Left ventricle myocardium inferior (tissue), 1 donor: ENCODE results near the gene ZNF784. TPM values are rescaled to one million over a fixed set of nuclear protein-coding genes. Genes with fewer than 3 reads are reported as not detected.

Experiments used
- DNase-seq: peaks from one replicate; pipeline ENCODE4 v3.0.0-alpha.2; 2020
- H3K27ac ChIP-seq: fragments of 200-600 bp; replicated peaks from 2 replicates; pipeline ENCODE4 v1.8.0; 2021
- H3K27me3 ChIP-seq: fragments of 200-600 bp; 2 replicates; pipeline ENCODE4 v1.8.0; 2021; ENCODE audit warnings: low read depth
- H3K36me3 ChIP-seq: fragments of 200-600 bp; 2 replicates; pipeline ENCODE4 v1.8.0; 2021
- H3K4me1 ChIP-seq: fragments of 200-600 bp; 2 replicates; pipeline ENCODE4 v1.8.0; 2021
- H3K4me3 ChIP-seq: fragments of 200-600 bp; 2 replicates; pipeline ENCODE4 v1.8.0; 2021; ENCODE audit warnings: mild to moderate bottlenecking, moderate library complexity
- H3K9me3 ChIP-seq: fragments of 200-600 bp; replicated peaks from 2 replicates; pipeline ENCODE4 v1.8.0; 2021
- CTCF ChIP-seq: fragments of 200-600 bp; IDR thresholded peaks from 2 replicates; pipeline ENCODE4 v1.8.0; 2021; ENCODE audit warnings: antibody characterized with exemption, mild to moderate bottlenecking, borderline replicate concordance
- intact Hi-C: fragments of 100-400 bp; cut with micrococcal nuclease; formaldehyde crosslinking; loops from one replicate; pipeline ENCODE4 v1.11.0; 2022
- total RNA-seq: library from RNA; stranded (reverse); fragmentation: NEBNext Ultra II Directional; extraction: Animal tissue kit (Norgen Biotek cat#: 25700); gene quantifications from one replicate; pipeline ENCODE4 v1.2.1, GENCODE V29; 2021
- donor health status: DM: no; HTN: yes; CAD: no; lungs with severe emphysema.

The ZNF784 gene
- total RNA-seq, 1 donor from 2014 or later, result 13.2 TPM

- DNase-seq, result no peak
- peaks cover 47% of the 10 kb centered on the region for H3K36me3 ChIP-seq
These were observed 31.1 kb downstream of the ZNF784 start for GRCh38 chr19:55593096-55593772.

GRCh38 chr19:55592391-55593090 lies 31.8 kb downstream of the ZNF784 start:
- H3K4me1 ChIP-seq, result peaks cover 10% of the 10 kb centered on the region
- peaks cover 47% of the 10 kb centered on the region for H3K36me3 ChIP-seq
- DNase-seq, result no peak
- no peak for TF ChIP-seq CTCF
- H3K4me3 ChIP-seq, result no peak overlapping the region
- H3K27ac ChIP-seq, result no peak overlapping the region
- H3K27me3 ChIP-seq, result no peaks in the 10 kb centered on the region
- no peaks in the 10 kb centered on the region for H3K9me3 ChIP-seq
- intact Hi-C loops, result no loop called here

More at GRCh38 chr19:55593096-55593772, 31.1 kb downstream of the ZNF784 start:
- peaks cover 7% of the 10 kb centered on the region for H3K4me1 ChIP-seq
- intact Hi-C loops, result no loop called here
- no peaks in the 10 kb centered on the region for H3K9me3 ChIP-seq
- TF ChIP-seq CTCF, result no peak
- H3K4me3 ChIP-seq, result no peak overlapping the region
- no peak overlapping the region for H3K27ac ChIP-seq
- H3K27me3 ChIP-seq, result no peaks in the 10 kb centered on the region

- H3K27ac ChIP-seq, result no peak overlapping the region
- H3K4me3 ChIP-seq, result no peak overlapping the region
- TF ChIP-seq CTCF, result no peak
- no peak for DNase-seq
- H3K4me1 ChIP-seq, result peaks cover 20% of the 10 kb centered on the region
- intact Hi-C loops, result no loop called here
- H3K9me3 ChIP-seq, result no peaks in the 10 kb centered on the region
- no peaks in the 10 kb centered on the region for H3K27me3 ChIP-seq
- H3K36me3 ChIP-seq, result peaks cover 37% of the 10 kb centered on the region
These were observed 32.8 kb downstream of the ZNF784 start for GRCh38 chr19:55591555-55591954.

GRCh38 chr19:55590617-55591016 lies 33.7 kb downstream of the ZNF784 start:
- DNase-seq, result no peak
- Histone ChIP-seq H3K9me3 (no peaks in the 10 kb centered on the region), H3K27ac (no peak overlapping the region), H3K4me3 (no peak overlapping the region), H3K4me1 (peaks cover 24% of the 10 kb centered on the region), H3K27me3 (no peaks in the 10 kb centered on the region), H3K36me3 (peaks cover 28% of the 10 kb centered on the region)
- intact Hi-C loops, result no loop called here
- no peak for TF ChIP-seq CTCF

- DNase-seq, result no peak
These were observed 34.3 kb downstream of the ZNF784 start for GRCh38 chr19:55590109-55590508.

More at GRCh38 chr19:55590109-55590508, 34.3 kb downstream of the ZNF784 start:
- no peak for TF ChIP-seq CTCF
- intact Hi-C loops, result no loop called here
- Histone ChIP-seq H3K36me3 (peaks cover 23% of the 10 kb centered on the region), H3K27me3 (no peaks in the 10 kb centered on the region), H3K9me3 (no peaks in the 10 kb centered on the region), H3K27ac (no peak overlapping the region), H3K4me3 (no peak overlapping the region), H3K4me1 (peaks cover 28% of the 10 kb centered on the region)
